ENCODE measurements around the gene SMG6.
"Not testable (repeated sequence)": the region's sequence is repeated elsewhere in the genome, so short reads cannot be mapped to it uniquely, and the experiment has no call there.

The SMG6 gene

DNA sequence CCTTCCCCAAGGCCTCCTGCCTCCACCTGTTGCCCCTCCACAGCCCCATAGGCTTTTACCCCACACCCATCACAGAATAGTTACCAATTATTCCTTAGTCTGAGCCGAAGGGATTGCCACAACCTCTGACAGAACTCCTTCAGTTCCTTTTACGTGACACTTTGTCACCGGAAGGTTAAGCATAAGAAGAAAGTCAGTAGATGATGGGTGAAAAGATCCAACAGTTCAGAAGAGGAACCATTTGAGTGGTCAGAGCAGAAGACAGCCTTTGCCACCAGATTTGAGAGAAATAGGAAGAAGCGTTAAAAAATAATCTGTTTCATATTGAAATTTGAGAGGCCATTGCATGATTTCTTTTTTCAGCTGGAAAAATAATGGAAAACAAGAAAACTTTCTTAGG lies 1.3 kb upstream of the SMG6 start:
- DNase-seq (ENCODE audit: low read depth, low spot score), result no peak

DNA sequence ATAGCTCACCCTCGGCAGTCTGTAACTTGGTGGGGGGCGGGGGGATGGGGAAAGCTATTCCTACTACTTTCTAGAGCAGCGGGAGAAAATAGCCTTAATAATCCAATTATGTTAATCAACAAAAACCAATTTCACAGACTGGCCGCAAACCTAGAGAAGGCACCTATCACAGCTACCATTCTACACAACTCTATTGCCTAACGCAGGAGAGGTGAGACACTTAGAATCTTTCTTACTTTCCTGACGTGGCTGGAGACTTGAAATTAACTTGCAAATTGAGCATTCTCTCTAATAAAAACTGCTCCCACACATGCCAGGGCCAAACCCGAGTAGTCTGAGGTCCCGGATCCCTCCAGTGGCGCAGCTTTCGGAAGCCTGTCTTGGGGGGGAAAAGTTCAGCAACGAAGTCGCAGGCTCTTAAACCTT lies 794 bp downstream of the SMG6 start:
- DNase-seq (ENCODE audit: low read depth, low spot score), result no peak

DNA sequence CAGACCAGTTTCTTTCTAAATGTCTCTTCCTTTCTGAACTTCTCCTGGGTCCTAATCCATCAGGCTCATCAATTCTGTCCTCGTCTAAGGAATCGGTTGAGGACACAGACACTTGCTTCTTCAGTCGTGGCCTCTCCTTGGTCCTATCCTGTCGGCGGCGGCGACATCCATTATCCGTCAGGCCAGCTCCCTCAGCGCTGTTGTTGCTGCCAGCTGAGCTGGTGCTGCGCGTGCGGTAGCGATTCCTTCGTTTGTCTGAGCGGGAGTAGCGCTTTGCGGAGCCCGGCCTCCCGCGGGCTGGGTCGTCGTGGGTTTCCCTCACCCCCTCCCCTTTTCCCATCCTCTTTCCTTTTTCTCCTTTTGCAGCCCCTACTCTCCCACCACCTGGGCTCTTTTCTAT lies 3.8 kb downstream of the SMG6 start:
- DNase-seq (ENCODE audit: low read depth, low spot score), result no peak

DNA sequence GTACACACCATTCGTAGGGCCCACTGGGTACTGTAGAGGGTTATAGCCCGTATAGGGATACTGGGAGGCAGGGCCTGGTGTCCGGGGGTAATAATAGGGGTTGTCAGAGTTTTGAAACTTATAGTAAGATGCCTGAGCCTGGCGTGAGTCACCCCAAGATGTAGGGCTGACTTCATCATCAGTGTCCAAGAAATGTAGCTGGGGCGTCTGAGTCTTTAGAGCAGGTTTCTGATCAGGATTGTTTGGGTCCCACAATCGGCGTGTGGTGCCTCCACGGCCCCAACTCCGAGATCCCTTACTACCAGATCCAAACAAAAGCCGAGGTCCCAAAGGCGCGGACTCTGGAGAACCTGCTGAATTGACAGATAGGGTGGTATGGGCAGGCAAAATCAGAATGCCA lies 4.4 kb downstream of the SMG6 start:
- no peak for DNase-seq (ENCODE audit: low read depth, low spot score)

DNA sequence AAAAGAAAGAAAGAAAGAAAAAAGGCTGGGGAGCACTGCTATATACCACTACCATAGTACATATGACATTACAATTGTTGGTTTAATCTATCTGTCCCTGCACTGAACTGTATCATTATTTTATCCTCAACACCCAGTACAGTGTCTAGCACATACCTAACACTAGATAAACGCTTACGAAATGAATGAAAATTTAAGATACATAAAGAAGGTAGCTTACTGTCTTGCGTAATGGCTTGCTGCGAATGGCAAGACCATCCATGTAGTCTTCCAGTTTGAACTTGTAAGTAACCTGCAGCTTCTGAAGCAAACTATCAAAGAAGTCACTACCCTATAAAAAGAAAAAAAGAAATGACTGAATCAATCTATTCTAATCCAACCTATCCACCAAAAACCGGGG lies 6.6 kb downstream of the SMG6 start:
- no peak for DNase-seq (ENCODE audit: low read depth, low spot score)

DNA sequence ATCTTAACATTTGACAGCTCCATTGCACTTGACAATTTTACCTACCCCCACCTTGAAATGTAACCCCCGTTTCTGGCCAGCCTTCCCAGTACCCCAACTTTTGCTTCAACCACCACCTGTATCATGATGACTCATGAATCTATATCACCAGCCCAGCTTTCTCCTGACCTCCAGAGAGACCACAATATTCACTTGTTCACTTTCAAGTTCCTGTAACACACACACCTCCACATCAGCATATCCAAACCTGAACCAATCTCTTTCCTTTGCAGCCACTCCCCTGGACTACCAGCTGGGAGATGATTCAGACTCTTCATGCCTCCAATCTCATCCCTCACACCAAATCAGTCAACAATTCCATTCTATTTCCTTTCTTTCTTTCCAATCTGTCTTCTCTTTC lies 8.0 kb downstream of the SMG6 start:
- DNase-seq (ENCODE audit: low read depth, low spot score), result no peak

DNA sequence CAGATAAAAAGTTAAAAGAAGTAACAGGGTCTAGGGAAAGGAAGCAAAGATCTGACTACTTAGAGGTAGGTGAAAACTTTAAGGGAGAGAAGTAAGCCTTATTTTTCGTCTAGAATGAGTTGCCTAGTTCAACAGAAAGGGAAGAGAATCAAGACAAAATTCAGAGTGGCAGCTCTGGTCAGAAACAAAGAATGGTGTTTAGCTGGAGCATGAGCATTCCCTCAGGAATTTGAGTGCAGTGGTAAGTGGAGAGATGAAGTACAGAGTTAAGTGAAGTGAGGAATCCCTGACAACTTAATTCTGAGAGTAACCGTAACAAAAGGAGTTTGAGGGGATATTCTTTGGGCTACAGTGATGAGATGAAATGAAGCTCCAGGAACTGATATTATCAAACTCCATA lies 11.5 kb downstream of the SMG6 start:
- no peak for DNase-seq (ENCODE audit: low read depth, low spot score)

DNA sequence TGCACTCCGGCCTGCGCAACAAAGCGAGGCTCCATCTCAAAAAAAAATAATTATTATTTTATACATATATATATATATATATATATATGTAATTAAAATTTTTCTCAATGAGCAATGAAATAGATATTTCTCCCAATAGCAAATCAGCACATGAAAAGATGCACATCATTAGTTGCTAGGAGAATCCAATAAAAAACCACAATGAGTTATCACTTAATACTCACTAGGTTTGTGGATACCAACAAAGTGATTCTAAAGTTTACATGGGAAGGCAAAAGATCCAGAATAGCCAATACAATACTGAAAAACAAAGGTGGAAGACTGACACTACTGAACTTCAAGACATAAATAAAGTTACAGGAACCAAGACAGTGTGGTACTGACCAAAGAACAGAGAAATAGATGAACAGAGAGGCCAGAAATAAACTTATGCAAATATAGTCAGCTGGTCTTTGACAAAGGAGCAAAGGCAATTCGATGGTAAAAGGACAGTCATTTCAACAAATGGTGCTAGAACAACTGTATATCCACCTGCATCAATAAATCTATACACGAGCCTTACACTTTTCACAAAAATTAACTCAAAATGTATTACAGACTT lies 13.6 kb downstream of the SMG6 start:
- DNase-seq (ENCODE audit: low read depth, low spot score), result no peak

DNA sequence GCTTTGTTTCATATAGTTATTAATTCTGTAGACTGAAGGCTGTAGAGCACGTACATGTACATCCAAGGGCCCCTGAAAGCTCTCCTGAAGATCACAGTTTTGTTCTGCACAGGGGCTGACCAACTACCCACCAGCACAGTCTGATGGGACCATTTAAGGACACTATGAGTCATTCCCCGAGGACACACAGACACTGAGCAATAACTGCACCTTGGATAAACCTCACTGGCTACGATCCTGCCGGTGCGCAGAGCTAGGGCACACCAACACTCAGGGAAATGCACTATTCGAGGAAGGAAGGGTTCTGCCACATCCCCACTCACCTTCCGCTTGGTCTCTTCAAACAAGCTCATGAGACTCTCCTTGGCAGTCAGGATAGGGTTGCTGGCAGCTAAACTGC lies 20.3 kb downstream of the SMG6 start:
- no peak for DNase-seq (ENCODE audit: low read depth, low spot score)

DNA sequence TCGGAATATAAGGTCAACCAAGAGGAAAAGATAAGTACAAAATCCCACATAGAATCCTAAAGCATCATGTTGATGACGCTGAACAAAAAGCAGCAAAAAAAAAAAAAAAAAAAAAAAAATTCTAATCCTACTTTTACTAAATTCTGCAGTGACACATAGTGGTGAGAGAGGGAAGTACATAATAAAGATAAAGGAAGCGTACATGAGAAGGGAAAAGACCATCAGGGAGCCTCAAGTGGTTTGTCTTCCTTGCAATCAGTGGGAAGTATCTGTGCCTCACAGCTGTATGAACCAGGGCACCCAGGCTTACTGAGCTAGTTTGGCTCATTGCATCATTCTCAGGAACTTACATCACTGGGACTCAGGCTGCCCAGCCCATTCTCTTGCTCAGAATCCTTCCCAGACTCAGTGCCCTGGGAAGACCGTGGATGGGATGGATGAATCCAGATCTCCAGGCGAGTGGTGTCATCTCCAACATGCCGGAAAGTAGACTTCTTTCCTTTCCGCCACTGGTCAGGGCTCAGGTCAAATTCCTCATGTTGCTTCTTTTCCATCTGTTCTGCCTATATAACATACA lies 21.2 kb downstream of the SMG6 start:
- DNase-seq (ENCODE audit: low read depth, low spot score), result no peak

DNA sequence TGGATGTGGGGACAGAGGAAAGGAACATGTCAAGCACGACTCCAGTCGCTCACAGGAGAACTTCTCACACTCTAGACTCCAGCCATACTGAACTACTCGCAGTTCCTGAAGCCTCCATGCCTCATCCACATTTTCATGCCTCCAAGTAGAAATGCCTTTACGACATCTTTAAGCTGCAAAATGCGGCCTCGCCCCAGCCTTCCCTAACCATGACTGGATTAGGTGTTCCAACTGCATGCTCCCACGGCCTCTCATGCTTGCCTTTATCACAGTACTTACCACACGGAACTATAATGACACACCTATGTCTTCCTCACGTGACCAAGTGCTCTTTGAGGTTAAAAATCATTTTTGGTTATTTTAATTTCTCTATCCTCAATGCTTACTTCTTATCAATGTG lies 23.9 kb downstream of the SMG6 start:
- DNase-seq (ENCODE audit: low read depth, low spot score), result no peak

DNA sequence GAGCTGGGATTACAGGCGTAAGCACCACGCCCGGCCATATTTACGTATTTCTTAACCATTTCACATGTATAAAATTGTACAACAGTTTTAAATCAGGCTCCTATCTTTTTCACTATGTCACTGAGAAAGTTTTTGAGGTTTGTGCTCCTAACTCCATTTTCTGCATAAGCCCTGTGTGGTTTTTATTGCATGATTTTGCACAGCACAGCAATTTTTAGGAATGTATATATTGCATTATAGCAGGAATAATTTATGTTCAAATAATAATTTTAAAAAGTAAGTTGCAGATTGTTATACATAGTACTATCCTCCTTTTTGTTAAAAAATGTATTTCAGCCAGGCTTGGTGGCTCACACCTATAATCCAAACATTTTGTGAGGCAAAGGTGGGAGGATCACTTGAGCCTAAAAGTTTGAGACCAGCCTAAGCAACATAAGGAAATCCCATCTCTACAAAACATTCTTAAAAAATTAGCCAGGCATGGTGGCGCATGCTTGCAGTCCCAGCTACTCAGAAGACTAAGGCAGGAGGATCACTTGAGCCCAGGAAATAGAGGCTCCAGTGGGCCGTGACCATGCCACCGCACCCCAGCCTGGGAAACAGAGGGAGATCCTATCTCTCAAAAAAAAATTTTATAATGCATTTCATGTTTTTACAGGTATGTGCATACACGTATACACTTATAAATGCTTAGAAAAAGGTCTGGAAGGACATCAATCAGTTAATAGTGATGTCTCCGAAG lies 26.0 kb downstream of the SMG6 start:
- no peak for DNase-seq (ENCODE audit: low read depth, low spot score)

DNA sequence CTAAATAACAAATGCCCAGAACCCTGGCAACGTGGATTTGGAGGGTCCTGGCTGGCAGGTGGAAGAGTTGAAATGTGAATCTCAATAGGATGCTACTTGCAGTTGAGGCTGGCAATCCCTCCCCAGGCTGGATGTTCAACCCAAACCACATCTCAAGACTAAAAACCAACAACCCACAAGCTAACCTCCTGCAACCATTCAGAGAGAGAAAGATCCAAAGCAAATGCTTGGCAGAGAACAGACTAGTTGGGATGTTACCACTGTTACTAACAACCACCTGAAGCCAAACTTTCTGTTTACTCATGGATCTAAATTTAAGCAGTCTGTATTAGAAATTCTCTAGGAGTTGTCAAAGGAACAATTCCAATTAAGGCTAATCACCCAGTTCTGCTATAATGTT lies 27.9 kb downstream of the SMG6 start:
- no peak for DNase-seq (ENCODE audit: low read depth, low spot score)

DNA sequence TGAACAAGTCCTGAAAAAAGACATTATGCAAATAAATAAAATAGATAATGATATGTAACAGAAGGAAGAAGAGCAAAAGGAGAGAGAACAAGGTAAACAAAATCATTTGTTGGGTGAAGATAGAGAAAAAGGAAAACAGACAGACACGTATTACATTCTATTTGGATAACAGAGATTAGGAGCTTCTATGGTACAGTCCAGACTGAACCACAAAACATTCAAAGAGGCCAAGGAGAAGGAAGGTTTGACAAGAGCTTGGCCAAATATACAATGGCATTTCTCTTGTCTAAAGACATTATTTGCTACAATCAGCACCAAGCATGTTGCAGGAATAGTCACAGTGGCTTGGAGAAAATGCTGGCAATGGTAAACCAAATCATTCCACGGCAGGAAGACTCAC lies 29.2 kb downstream of the SMG6 start:
- no peak for DNase-seq (ENCODE audit: low read depth, low spot score)

DNA sequence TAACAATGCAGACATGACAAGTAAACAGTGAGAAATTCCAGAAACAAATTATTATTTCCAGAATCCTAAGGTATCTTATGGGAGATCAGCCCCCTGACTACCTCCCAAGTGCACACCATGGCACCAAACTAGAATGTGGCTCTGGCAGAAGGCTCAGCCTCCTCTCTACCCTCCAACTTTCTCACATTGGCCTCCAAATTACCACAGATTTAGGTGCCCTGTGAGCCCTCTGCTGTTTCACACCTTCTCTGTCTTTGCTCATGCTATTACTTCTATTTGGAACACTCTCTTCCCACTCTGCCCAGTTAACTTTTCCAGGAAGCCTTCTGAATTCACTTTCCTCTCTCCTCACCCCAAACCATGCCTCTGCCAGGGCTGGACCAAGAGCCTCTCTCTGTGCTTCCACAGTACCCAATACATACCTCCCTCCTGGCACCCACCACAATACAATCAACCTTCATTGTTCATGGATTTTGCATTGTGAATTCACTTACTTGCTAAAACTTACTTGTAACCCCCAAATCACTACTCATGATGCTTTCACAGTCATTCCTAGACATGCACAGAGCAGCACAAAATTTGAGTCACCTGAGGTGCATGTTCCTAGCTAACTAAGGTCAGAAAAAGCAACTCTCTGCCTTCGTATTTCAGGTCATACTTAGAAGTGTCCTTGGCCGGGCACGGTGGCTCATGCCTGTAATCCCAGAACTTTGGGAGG lies 31.4 kb downstream of the SMG6 start:
- DNase-seq (ENCODE audit: low read depth, low spot score), result no peak

DNA sequence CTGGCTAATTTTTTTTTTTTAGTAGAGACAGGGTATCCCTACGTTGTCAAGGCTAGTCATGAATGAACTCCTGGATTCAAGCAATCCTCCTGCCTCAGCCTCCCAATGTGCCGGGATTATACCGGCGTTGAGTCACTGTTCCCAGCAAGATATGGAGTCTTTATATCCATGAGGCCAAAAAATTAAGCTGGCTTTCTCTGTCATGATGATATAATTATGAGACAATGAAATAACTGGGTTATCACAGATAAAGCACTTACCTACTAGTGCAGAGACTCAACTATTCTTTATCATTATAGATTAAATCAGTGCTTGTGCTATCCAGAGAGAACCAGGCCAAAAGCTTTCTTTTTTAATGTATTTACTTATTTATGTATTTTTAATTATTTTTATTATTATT lies 36.2 kb downstream of the SMG6 start:
- no peak for DNase-seq (ENCODE audit: low read depth, low spot score)

DNA sequence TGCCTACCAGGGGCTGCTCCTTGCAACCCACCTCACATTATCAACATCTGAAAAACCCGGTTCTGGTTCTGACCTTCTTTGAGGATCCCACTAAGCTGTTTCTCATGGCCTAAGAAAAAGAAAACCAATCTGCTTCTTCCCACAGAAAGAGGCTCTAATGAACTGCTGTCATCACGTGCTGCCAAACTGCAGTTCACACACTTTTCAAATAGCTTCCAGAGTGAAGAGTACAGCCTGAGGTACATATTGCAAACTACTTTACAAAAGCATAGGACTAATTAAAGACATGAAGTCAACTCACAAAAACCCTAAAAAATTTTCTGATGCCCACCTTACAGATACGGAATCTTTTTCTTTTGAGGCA lies 36.7 kb downstream of the SMG6 start:
- no peak for DNase-seq (ENCODE audit: low read depth, low spot score)

DNA sequence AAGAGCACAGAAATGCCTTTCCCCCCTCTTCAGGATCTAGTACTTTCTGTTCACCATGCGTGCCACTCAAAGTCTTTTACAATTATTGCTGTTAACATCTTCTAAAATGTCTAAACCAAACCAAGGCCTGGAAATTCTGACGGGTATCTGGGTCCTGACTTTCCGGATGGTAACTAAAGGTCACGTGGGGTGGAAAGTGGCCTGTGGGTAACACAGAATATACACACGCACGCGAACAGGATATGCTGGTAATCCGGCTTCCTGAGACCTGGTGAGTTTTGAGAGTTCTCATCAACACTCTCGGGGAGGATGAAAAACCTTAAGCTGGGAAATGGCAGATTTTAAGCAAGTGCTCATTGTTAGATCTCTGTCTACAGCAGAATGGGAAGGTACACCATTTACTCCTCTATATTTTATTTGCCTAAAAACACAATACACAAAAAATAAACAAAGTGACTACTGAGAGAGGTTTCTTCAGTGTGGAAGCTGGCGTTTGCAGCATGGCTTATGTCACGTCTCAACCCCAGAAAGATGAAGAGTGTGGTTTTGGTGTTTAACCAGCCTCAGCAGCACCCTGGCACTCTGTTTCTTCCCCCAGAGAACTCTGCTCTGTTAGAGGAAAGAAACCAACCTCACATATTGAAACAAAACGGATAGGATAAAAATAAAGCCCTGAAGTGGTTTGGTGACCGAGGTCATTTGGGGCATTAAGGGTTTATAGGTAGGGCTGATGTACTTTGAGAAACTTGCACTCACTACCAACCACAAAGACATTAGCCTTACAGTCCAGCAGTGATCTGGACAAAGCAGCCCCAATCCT lies 37.3 kb downstream of the SMG6 start:
- DNase-seq (ENCODE audit: low read depth, low spot score), result peak; percentile 78

DNA sequence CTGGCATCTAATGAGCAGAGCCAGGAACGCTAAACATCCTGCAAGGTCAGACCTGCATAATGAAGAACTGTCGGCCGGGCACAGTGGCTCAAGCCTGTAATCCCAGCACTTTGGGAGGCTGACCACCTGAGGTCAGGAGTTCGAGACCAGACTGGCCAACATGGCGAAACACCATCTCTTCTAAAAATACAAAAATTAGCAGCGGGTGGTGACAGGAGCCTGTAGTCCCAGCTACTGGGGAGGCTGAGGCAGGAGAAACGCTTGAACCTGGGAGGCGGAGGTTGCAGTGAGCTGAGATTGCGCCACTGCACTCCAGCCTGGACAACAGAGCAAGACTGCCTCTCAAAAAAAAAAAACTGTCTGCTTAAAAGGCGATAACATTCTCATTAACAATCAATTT lies 38.4 kb downstream of the SMG6 start:
- DNase-seq (ENCODE audit: low read depth, low spot score), result not testable (repeated sequence)

DNA sequence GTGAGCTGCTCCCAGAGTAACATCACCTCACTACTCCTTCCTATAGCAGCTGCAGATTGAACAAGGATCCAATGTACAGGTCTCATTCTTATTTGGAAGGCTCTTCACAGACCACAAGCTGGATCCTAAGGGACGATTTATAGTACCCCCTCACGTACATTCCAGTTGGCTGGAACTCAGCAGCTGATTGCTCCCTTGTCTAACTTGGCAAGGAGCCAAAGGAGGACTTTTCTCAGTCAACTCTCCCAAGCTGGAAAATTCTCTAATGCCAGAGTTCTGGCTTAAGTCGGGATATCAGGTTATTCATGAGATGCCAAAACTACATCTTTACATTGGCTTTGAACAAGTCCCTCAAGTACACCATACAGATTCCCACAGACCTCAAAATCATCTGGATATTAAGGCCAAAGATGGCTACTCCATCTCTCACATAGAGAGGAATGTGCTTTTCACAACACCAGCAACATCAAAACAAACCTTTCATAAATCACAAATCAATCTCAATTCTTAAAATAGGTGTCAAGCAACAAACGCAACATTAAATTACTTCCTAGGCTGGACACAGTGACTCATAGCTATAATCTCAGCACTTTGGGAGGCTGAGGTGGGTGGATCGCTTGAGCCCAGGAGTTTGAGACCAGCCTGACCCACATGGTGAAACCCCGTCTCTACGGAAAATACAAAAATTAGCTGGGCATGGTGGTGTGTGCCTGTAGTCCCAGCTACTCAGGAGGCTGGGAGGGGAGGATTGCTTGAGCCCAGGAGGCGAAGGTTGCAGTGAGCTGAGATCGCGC lies 39.3 kb downstream of the SMG6 start:
- no peak for DNase-seq (ENCODE audit: low read depth, low spot score)

All from activated naive CD8-positive, alpha-beta T cell treated with anti-CD3 and anti-CD28 coated beads, Interleukin-2, amount 50 U/mL, for 16 hours (primary cell).